Measurements from ENCODE around the gene LRRTM4.

LRRTM4 gene

GRCh38 chr2:77521931-77522470, at the start of gene LRRTM4:
Gene LRRTM4, minus strand, starts transcription at chr2:77522376.
- DNase-seq, result peak in 31 of 51 donors; percentile 0 to 83 (median 35)

GRCh38 chr2:77571545-77571944, 49.4 kb upstream of the LRRTM4 start:
- DNase-seq, result no peak

GRCh38 chr2:77567723-77568122, 45.5 kb upstream of the LRRTM4 start:
- no peak for DNase-seq

- DNase-seq, result no peak
These were observed 44.4 kb upstream of the LRRTM4 start for GRCh38 chr2:77566582-77566981.

GRCh38 chr2:77566131-77566530, 44.0 kb upstream of the LRRTM4 start:
- DNase-seq, result no peak

GRCh38 chr2:77552956-77553355, 30.8 kb upstream of the LRRTM4 start:
- DNase-seq, result no peak

GRCh38 chr2:77538031-77538430, 15.9 kb upstream of the LRRTM4 start:
- no peak for DNase-seq

GRCh38 chr2:77522888-77523287, 712 bp upstream of the LRRTM4 start:
- no peak for DNase-seq

- peak in 1 of 51 donors; percentile 69 for DNase-seq
These were observed 656 bp downstream of the LRRTM4 start for GRCh38 chr2:77521548-77521891.

GRCh38 chr2:77520641-77521547, 1.3 kb downstream of the LRRTM4 start:
- DNase-seq, result peak in 3 of 51 donors; percentile 1 to 69 (median 5)

GRCh38 chr2:77519888-77520506, 2.2 kb downstream of the LRRTM4 start:
- DNase-seq, result peak in 1 of 51 donors; percentile 71

- DNase-seq, result peak in 3 of 51 donors; percentile 13 to 69 (median 13)
These were observed 2.9 kb downstream of the LRRTM4 start for GRCh38 chr2:77519164-77519887.

- DNase-seq, result peak in 2 of 51 donors; percentile 13 to 48
These were observed 3.9 kb downstream of the LRRTM4 start for GRCh38 chr2:77518311-77518710.

- peak in 1 of 51 donors; percentile 13 for DNase-seq
These were observed 9.0 kb downstream of the LRRTM4 start for GRCh38 chr2:77513191-77513590.

GRCh38 chr2:77512507-77512906, 9.7 kb downstream of the LRRTM4 start:
- DNase-seq, result no peak

GRCh38 chr2:77508511-77508910, 13.7 kb downstream of the LRRTM4 start:
- no peak for DNase-seq

GRCh38 chr2:77507657-77508056, 14.5 kb downstream of the LRRTM4 start:
- no peak for DNase-seq

- no peak for DNase-seq
These were observed 34.0 kb downstream of the LRRTM4 start for GRCh38 chr2:77488141-77488540.

- no peak for DNase-seq
These were observed 34.9 kb downstream of the LRRTM4 start for GRCh38 chr2:77487074-77487803.

- DNase-seq, result no peak
These were observed 38.1 kb downstream of the LRRTM4 start for GRCh38 chr2:77484026-77484425.

- peak in 1 of 51 donors; percentile 51 for DNase-seq
These were observed 42.3 kb downstream of the LRRTM4 start for GRCh38 chr2:77479895-77480294.

All from hypothalamus (tissue), 51 donors.